ENCODE measurements around the gene RASSF5.
"Not testable (repeated sequence)": the region's sequence is repeated elsewhere in the genome, so short reads cannot be mapped to it uniquely, and the experiment has no call there.

RASSF5 gene

GRCh38 chr1:206476591-206476990, 30.7 kb upstream of the RASSF5 start:
- no peak for DNase-seq (ENCODE audit: low read depth in 2 of 2)

GRCh38 chr1:206477110-206477509, 30.2 kb upstream of the RASSF5 start:
- DNase-seq (ENCODE audit: low read depth in 2 of 2): no peak

DNA sequence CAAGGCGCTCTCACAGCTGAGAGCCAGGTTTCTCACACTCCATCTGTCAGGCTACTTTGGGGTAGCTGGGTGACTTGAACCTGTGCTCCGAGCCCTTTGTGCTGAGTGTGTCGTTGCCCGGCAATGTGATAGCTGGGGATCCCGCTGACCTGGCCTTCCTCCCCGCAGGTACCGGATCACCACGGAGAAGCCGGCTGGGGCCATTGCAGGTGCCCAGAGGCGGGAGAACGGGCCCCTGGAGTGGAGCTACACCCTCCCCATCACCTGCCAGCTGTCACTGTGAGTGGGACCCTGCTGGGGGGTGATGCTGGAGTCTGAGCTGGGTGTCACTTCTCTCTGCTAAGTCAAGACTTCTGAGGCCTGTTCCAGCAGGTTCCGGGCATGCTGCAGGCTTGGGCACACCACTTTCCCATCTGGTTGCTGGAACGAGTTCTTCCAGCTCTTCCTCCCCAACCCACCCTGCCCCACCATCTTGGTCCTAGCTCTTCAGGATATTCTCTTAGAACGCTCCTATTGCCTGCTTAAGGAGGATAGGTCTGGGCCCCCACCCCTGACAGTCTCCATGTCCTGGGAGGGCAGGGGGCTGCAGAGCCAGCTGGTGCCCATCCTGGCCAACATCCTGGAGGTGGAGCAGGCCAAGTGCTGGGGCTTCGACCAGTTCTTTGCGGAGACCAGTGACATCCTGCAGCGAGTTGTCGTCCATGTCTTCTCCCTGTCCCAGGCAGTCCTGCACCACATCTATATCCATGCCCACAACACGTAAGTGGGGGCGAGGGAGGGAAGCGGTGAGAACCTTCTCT, 29.6 kb upstream of the RASSF5 start:
- no peak for DNase-seq (ENCODE audit: low read depth in 2 of 2)

DNA sequence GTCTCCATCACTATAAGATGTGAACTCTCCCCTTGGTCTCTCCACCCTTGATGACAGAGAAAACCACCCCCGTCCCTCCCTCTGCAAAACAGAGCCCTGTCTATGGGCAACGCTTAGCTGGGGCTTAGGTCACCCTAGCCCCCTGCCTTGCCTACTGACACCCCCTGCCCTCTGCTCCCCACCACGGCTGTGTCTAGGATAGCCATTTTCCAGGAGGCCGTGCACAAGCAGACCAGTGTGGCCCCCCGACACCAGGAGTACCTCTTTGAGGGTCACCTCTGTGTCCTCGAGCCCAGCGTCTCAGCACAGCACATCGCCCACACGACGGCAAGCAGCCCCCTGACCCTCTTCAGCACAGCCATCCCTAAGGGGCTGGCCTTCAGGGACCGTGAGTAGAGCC, 28.6 kb upstream of the RASSF5 start:
- DNase-seq (ENCODE audit: low read depth in 2 of 2): no peak

DNA sequence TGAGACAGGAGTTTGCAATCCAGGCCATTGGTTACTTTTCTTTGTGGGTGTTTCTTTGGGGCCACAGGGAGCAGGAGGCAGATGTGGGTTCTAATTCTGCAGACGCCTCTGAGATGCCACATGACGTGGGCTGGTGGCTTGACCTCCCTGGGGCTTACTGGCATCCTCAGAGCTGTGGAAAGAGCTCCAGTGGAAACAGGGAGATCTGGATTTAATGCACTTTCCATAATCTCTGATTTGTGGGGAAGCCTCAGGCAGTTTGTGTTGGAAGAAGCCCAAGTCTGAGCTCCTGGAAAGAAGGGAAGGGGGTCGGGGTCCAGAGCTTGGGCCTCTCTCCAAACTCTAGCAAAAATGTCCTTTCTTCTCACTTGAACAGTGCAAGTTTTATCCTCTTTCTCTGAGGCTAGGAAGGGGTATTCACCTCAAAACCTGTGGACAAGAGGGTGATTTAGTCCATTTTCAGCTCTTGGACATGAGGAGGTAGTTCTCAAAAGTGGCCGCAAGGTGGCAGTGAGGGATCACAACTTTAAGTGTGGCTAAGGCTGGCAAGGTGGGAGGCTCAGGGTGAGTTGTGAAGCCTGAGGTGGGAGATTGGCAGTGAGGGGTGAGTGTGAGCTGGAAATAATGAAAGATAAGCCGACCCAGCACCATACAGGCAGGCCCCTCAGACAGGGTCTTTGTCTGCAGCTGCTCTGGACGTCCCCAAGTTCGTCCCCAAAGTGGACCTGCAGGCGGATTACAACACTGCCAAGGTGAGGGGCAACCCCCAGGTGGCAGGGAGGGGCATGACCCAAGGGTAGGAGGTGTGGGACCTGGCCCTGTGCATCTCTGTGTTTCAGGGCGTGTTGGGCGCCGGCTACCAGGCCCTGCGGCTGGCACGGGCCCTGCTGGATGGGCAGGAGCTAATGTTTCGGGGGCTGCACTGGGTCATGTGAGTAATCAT, 27.9 kb upstream of the RASSF5 start:
- peak; percentile 37 to 39 for DNase-seq (ENCODE audit: low read depth in 2 of 2)

DNA sequence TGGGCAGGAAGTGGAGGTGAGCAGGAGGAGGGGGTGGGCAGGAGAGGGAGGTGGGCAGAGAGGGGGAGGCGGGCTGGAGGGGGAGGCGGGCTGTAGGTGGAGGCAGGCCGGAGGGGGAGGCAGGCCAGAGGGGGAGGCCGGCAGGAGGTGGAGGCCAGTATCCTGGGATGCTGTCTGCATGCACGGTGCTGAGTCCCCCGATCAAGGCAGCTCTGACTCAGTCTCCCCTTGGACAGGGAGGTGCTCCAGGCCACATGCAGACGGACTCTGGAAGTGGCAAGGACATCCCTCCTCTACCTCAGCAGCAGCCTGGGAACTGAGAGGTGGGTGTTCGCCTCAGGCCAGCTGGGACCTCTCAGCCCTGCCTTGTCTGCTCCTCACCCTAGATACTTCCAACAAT, 27.1 kb upstream of the RASSF5 start:
- no peak for DNase-seq (ENCODE audit: low read depth in 2 of 2)

DNA sequence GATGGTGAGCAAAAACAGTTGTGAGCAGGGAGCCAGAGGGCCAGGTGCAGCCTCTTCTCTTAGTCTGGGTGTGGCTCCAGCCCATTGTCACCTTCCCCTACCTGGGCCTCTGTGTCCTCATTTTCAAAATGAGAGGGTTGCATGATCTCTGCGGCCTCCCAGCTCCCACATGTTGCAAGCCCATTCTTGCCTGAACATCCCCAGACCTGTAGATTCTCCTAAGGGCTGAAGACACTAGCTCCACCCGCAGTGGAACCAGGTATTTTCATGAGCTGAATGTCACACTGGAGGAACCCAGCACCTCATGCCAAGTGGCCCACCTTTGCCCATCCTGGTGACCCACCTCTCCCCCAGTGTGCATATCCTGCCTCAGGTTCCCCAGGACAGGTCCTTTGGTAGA, 24.7 kb upstream of the RASSF5 start:
- no peak for DNase-seq (ENCODE audit: low read depth in 2 of 2)

GRCh38 chr1:206483864-206484263, 23.5 kb upstream of the RASSF5 start:
- not testable (repeated sequence) for DNase-seq (ENCODE audit: low read depth in 2 of 2)

DNA sequence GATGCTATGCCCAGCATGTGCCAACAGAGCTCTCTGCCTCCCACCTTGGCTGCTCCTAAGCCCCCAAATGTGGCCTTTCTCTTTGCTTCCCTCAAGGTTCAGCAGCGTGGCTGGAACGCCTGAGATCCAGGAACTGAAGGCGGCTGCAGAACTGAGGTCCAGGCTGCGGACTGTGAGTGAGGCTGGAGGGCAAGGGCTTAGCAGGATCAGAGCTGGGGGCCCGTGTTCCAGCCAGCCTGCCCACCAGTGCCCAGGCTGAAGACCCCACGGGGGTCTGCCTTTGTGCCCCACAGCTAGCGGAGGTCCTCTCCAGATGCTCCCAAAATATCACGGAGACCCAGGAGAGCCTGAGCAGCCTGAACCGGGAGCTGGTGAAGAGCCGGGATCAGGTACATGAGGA, 22.4 kb upstream of the RASSF5 start:
- DNase-seq (ENCODE audit: low read depth in 2 of 2): no peak

- no peak for DNase-seq (ENCODE audit: low read depth in 2 of 2)
These were observed 20.1 kb upstream of the RASSF5 start for GRCh38 chr1:206486995-206487788.

- no peak for DNase-seq (ENCODE audit: low read depth in 2 of 2)
These were observed 19.4 kb upstream of the RASSF5 start for GRCh38 chr1:206487970-206488369.

DNA sequence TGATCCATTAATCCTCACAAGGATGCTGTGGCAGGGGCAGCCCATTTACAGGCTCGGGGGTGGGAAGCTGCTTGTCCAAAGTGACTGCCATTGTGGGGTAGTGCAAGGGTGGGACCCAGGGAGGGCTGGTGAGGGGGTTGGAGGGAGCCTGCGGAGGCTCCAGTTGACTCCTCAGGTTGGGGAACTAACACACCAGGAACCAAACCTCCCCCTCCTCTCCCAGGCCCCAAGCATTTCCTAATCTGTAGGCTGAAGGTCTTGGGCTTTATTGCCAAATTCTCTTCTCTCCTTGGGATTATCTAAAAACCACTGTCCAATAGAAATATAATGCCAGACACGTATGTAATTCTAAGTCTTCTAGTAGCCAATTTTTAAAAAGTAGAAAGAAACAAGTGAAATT, 18.9 kb upstream of the RASSF5 start:
- DNase-seq (ENCODE audit: low read depth in 2 of 2): no peak

DNA sequence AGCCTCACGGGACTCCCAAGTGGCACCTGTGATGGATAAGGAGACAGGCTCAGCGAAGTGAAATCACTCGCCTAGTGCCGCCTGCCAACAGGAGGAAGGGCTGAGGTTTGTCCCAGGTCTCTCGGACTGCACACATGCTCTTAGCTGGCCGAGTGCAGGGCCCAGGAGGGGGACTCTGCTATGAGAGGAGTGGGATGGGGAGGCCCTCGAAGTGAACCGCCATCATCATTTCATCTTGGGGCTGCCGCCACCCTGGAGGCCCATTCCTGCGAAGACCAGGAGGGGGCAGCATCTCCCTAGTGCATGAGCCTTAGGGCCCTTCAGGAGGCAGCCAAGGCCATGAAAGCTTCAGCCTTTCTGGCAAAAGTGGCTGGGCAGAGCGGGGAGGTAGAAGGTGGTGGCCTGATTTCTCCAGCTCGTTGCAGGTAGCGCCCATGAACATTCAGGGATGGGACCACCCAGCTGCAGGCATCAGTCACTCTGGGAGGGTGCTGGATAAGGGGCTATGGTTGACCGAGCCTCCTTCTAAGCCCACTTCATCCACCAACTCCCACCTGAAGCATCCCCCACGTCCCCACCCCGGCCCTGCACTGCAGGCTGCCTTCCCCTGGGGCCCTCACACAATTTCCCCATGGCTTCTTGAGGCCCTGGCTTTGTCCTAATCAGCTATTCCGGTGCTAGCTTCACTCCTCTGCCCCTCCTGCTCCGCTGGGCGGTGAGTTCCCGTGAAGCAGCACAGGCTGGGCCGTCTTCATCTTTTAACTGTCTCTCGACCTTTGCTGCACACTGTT, 17.2 kb upstream of the RASSF5 start:
- DNase-seq (ENCODE audit: low read depth in 2 of 2): peak; percentile 43 to 56

GRCh38 chr1:206490771-206491405, 16.4 kb upstream of the RASSF5 start:
- DNase-seq (ENCODE audit: low read depth in 2 of 2): no peak

DNA sequence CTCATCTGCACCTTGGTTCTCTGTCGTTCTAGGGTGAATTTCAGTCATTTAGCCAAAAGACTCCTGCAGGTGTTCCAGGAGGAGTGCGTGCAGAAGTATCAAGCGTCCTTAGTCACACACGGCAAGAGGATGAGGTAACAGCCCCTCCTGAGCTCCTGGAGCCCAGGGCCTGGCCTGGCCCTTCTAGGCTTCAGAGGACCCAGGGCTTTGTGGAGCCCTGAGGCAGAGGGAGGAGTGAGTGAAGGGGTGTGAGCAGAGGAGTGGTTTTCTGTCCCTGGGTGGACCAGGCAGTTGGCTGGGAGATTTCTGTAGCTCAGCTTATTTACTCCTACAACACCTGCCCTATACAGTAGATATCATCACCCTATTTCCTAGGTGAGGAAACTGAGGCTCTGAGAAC, 15.7 kb upstream of the RASSF5 start:
- no peak for DNase-seq (ENCODE audit: low read depth in 2 of 2)

GRCh38 chr1:206492589-206492988, 14.7 kb upstream of the RASSF5 start:
- DNase-seq (ENCODE audit: low read depth in 2 of 2): no peak

DNA sequence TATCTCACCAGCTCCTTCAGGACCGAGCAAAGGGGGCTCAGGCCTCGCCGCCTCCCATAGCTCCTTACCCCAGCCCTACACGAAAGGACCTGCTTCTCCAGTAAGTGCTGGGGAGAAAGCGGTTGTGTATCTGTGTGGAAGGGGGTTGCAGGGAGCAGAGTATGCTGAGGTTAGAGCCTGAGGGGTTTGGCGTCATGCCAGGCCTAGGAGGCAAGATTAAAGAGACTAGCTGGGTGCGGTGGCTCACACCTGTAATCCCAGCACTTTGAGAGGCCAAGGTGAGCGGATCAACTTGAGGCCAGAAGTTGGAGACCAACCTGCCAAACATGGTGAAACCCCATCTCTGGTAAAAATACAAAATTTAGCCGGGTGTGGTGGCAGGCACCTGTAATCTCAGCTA, 14.1 kb upstream of the RASSF5 start:
- no peak for DNase-seq (ENCODE audit: low read depth in 2 of 2)

DNA sequence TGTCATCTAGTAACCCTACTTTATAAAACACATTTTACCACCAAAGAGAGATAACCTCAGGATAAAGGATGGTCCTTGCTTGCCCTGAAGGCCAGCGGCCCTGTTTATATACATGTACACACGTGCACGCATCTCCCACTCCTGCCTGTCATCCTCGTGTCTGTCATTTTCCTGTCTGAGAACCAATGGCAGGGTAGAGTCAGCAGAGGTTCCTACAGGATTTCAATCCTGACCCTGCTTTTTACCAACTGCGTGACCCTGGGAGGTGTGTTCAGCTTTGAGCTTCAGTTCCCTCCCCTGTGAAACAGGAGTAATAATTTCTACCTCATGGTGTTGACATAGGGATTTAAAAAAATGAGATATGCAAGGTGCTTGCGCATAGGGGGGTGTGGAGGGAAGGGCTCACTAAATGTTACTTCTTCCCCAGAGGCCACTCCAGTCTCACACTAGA, 12.3 kb upstream of the RASSF5 start:
- DNase-seq (ENCODE audit: low read depth in 2 of 2): no peak

GRCh38 chr1:206495493-206496046, 11.8 kb upstream of the RASSF5 start:
- no peak for DNase-seq (ENCODE audit: low read depth in 2 of 2)

DNA sequence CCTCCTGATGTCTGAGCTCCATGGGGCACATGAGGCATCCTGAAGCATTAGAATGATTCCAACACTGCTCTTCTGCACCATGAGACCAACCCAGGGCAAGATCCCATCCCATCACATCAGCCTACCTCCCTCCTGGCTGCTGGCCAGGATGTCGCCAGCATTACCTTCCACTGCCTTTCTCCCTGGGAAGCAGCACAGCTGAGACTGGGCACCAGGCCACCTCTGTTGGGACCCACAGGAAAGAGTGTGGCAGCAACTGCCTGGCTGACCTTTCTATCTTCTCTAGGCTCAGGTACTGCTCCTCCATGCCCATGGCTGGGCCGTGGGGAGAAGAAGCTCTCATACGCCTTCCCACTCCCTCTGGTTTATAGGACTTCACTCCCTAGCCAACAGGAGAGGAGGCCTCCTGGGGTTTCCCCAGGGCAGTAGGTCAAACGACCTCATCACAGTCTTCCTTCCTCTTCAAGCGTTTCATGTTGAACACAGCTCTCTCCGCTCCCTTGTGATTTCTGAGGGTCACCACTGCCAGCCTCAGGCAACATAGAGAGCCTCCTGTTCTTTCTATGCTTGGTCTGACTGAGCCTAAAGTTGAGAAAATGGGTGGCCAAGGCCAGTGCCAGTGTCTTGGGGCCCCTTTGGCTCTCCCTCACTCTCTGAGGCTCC, 11.1 kb upstream of the RASSF5 start:
- DNase-seq (ENCODE audit: low read depth in 2 of 2): no peak
